Mesothelial cell of epicardium (in vitro differentiated cells): Measurements from ENCODE around the gene SCCPDH. TPM values are rescaled to one million over a fixed set of nuclear protein-coding genes. Genes with fewer than 3 reads are reported as not detected.

Source experiments
- DNase-seq, 2 experiments: peaks; one replicate each; pipeline ENCODE4 v3.0.0; 2021; ENCODE audit warnings: low spot score in 2 of 2; ENCODE audit not compliant: unreplicated experiment in 2 of 2
- H3K27ac Mint-ChIP-seq: 2 replicates; pipeline ENCODE4 v1.8.0; 2021; ENCODE audit warnings: mixed read lengths
- H3K27me3 Mint-ChIP-seq: 2 replicates; pipeline ENCODE4 v1.8.0; 2021; ENCODE audit warnings: low read depth, mixed read lengths
- H3K36me3 Mint-ChIP-seq: 2 replicates; pipeline ENCODE4 v1.8.0; 2021; ENCODE audit warnings: mixed read lengths
- H3K4me1 Mint-ChIP-seq: 2 replicates; pipeline ENCODE4 v1.8.0; 2021; ENCODE audit warnings: mixed read lengths
- H3K4me3 Mint-ChIP-seq: 2 replicates; pipeline ENCODE4 v1.8.0; 2021; ENCODE audit warnings: mild to moderate bottlenecking, moderate library complexity, mixed read lengths
- H3K9me3 Mint-ChIP-seq: 2 replicates; pipeline ENCODE4 v1.8.0; 2021; ENCODE audit warnings: mixed read lengths
- total RNA-seq: library from RNA; stranded (reverse); gene quantifications from 3 replicates; pipeline ENCODE4 v1.2.1, GENCODE V29; 2021
- TF ChIP-seq, protein P1 (sequence below): fragments of 200-600 bp; sonication (generic); IDR thresholded peaks from one replicate; pipeline ENCODE4 v1.5.0; 2021; ENCODE audit warnings: antibody characterized with exemption; ENCODE audit not compliant: unreplicated experiment

The SCCPDH gene
- total RNA-seq, 1 donor from 2014 or later: 35.1 TPM

GRCh38 chr1:246771366-246771765, 47.2 kb downstream of the SCCPDH start:
- H3K4me3 Mint-ChIP-seq: no peak overlapping the region
- no peaks in the 10 kb centered on the region for H3K27me3 Mint-ChIP-seq
- TF ChIP-seq, protein P1, sequence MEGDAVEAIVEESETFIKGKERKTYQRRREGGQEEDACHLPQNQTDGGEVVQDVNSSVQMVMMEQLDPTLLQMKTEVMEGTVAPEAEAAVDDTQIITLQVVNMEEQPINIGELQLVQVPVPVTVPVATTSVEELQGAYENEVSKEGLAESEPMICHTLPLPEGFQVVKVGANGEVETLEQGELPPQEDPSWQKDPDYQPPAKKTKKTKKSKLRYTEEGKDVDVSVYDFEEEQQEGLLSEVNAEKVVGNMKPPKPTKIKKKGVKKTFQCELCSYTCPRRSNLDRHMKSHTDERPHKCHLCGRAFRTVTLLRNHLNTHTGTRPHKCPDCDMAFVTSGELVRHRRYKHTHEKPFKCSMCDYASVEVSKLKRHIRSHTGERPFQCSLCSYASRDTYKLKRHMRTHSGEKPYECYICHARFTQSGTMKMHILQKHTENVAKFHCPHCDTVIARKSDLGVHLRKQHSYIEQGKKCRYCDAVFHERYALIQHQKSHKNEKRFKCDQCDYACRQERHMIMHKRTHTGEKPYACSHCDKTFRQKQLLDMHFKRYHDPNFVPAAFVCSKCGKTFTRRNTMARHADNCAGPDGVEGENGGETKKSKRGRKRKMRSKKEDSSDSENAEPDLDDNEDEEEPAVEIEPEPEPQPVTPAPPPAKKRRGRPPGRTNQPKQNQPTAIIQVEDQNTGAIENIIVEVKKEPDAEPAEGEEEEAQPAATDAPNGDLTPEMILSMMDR: no peak
- no peaks in the 10 kb centered on the region for H3K4me1 Mint-ChIP-seq
- H3K9me3 Mint-ChIP-seq: no peaks in the 10 kb centered on the region
- DNase-seq: no peak
- H3K27ac Mint-ChIP-seq: no peak overlapping the region
- H3K36me3 Mint-ChIP-seq: peaks cover 52% of the 10 kb centered on the region

DNA sequence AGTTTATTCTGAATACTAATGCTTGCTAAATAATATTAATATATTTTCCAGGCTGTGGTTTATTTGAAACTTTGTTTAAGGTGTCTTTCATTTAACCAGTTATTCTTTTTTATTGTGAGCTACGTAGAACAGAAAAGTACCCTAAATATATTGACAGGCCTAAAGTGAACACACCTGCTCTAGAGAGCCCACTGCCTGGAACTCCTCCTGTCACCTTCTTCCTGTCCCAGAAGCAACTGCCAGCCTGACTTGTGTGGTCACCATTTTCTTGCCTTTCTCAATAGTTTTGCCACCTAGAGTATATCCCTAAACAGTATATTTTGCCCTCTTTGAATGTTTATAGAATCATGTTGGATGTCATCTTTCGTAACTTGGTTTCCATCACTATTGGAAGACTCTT, 48.5 kb downstream of the SCCPDH start:
- Mint-ChIP-seq H3K9me3 (no peaks in the 10 kb centered on the region), H3K27me3 (no peaks in the 10 kb centered on the region), H3K36me3 (peaks cover 58% of the 10 kb centered on the region), H3K27ac (no peak overlapping the region), H3K4me1 (no peaks in the 10 kb centered on the region), H3K4me3 (no peak overlapping the region)
- TF ChIP-seq, protein P1: no peak
- no peak for DNase-seq

GRCh38 chr1:246773213-246773641, 49.0 kb downstream of the SCCPDH start:
- Mint-ChIP-seq H3K36me3 (peaks cover 58% of the 10 kb centered on the region), H3K9me3 (no peaks in the 10 kb centered on the region), H3K27me3 (no peaks in the 10 kb centered on the region), H3K4me3 (no peak overlapping the region), H3K27ac (no peak overlapping the region), H3K4me1 (no peaks in the 10 kb centered on the region)
- DNase-seq: no peak
- TF ChIP-seq, protein P1: no peak

- TF ChIP-seq, protein P1: no peak
- H3K4me3 Mint-ChIP-seq: no peak overlapping the region
- no peak for DNase-seq
- H3K36me3 Mint-ChIP-seq: peaks cover 53% of the 10 kb centered on the region
- no peaks in the 10 kb centered on the region for H3K4me1 Mint-ChIP-seq
- no peak overlapping the region for H3K27ac Mint-ChIP-seq
- H3K27me3 Mint-ChIP-seq: no peaks in the 10 kb centered on the region
- no peaks in the 10 kb centered on the region for H3K9me3 Mint-ChIP-seq
Observed at GRCh38 chr1:246775531-246776385, 51.5 kb downstream of the SCCPDH start.

GRCh38 chr1:246776923-246777322, 52.7 kb downstream of the SCCPDH start:
- no peak overlapping the region for H3K4me3 Mint-ChIP-seq
- H3K9me3 Mint-ChIP-seq: no peaks in the 10 kb centered on the region
- TF ChIP-seq, protein P1: no peak
- no peak for DNase-seq
- H3K4me1 Mint-ChIP-seq: no peaks in the 10 kb centered on the region
- H3K36me3 Mint-ChIP-seq: peaks cover 54% of the 10 kb centered on the region
- H3K27ac Mint-ChIP-seq: no peak overlapping the region
- no peaks in the 10 kb centered on the region for H3K27me3 Mint-ChIP-seq
